Immature natural killer cell (primary cell): ENCODE measurements around the gene FMO1. TPM values are rescaled to one million over a fixed set of nuclear protein-coding genes. Genes with fewer than 3 reads are reported as not detected.

Experiments used
- DNase-seq, 3 donors: peaks; one replicate each; pipeline ENCODE4 v3.0.0; 2022; ENCODE audit warnings: mixed read lengths in 1 of 3
- H3K27ac Mint-ChIP-seq, 6 donors: one replicate each; pipeline ENCODE4 v1.8.0; 2020; ENCODE audit warnings: mixed read lengths in 6 of 6, mild to moderate bottlenecking in 5 of 6, inconsistent platforms in 4 of 6, moderate library complexity in 3 of 6
- H3K27me3 Mint-ChIP-seq, 3 donors: one replicate each; pipeline ENCODE4 v1.8.0; 2020 to 2021; ENCODE audit warnings: low read depth in 3 of 3, mild to moderate bottlenecking in 3 of 3, mixed read lengths in 3 of 3, moderate library complexity in 3 of 3, inconsistent platforms in 1 of 3
- H3K36me3 Mint-ChIP-seq, 3 donors: one replicate each; pipeline ENCODE4 v1.8.0; 2020; ENCODE audit warnings: mixed read lengths in 3 of 3, inconsistent platforms in 2 of 3, mild to moderate bottlenecking in 2 of 3
- H3K4me1 Mint-ChIP-seq, 2 donors: one replicate each; pipeline ENCODE4 v1.8.0; 2020; ENCODE audit warnings: inconsistent platforms in 2 of 2, mild to moderate bottlenecking in 2 of 2, mixed read lengths in 2 of 2, moderate library complexity in 1 of 2
- H3K4me3 Mint-ChIP-seq, 5 donors: one replicate each; pipeline ENCODE4 v1.8.0; 2020; ENCODE audit warnings: mild to moderate bottlenecking in 5 of 5, mixed read lengths in 5 of 5, inconsistent platforms in 3 of 5, moderate library complexity in 3 of 5
- H3K9me3 Mint-ChIP-seq, 6 donors: one replicate each; pipeline ENCODE4 v1.8.0; 2020; ENCODE audit warnings: mild to moderate bottlenecking in 6 of 6, mixed read lengths in 6 of 6, inconsistent platforms in 4 of 6, moderate library complexity in 3 of 6
- polyA plus RNA-seq, 3 donors: library from polyadenylated mRNA; unstranded; fragments of 300-500 nt; fragmentation: Illumina TruSeq; gene quantifications; one replicate each; pipeline ENCODE4 v1.2.3, GENCODE V29; 2021

Gene FMO1
- not detected for polyA plus RNA-seq

DNA sequence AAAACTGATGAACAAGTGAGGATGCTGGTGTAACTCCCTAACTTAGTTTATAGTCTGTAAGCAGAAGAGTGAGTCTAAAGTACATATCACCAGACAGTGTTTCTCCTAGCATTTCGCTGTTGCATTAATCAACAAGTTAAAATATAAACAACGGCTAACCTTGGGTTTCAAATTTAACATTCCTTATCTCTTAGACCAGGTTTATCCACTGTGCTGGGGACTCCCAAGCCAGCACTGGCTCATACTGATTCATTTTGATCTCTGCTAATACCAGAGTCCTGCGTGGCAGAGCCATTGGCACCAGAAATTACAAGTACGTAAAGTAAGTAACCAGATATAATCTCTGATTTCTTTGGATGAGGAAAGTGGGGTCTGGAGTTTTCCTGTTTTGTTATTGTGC lies at the start of gene FMO1:
TSS of gene FMO1 (plus strand) at position 193 of the 400 bp plus-strand sequence. CDS start 9,594 bp downstream, outside the sequence.
- H3K27ac Mint-ChIP-seq = no peak within 1 kb of the TSS
- H3K4me3 Mint-ChIP-seq = no peak within 1 kb of the TSS
- H3K4me1 Mint-ChIP-seq = peaks cover 7 to 12% of the 10 kb centered on the region in 2 donors
- DNase-seq = no peak
- no peaks in the 10 kb centered on the region for H3K36me3 Mint-ChIP-seq
- H3K27me3 Mint-ChIP-seq = peaks cover 7 to 27% (median 12%) of the 10 kb centered on the region in 3 donors
- H3K9me3 Mint-ChIP-seq = no peaks in the 10 kb centered on the region

DNA sequence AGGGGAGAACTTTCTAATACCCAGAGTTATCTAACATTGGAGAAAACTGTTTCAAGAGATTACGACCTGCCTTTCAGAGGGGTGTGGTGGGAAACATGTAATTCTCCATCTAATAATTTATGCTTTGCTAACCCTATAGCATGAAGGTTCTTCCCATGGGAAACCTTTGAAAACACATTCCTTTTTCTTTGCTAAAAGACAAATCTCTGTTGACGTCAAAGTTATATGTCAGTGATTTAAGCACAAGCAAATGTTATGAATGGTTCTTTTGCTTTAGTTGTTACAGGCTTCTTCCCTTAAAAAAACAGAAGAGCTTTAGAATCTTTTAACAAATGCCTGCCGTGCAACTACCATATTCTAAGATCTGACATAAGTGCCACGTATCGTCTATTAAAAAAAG lies 44.0 kb upstream of the FMO1 start:
- no peaks in the 10 kb centered on the region for H3K9me3 Mint-ChIP-seq
- no peaks in the 10 kb centered on the region for H3K4me1 Mint-ChIP-seq
- H3K36me3 Mint-ChIP-seq = no peaks in the 10 kb centered on the region
- H3K4me3 Mint-ChIP-seq = no peak overlapping the region
- DNase-seq = no peak
- H3K27me3 Mint-ChIP-seq = peaks cover 0 to 6% (median 1%) of the 10 kb centered on the region in 3 donors
- no peak overlapping the region for H3K27ac Mint-ChIP-seq

GRCh38 chr1:171206204-171206977 lies 41.9 kb upstream of the FMO1 start:
- H3K27me3 Mint-ChIP-seq = peaks cover 0 to 6% (median 1%) of the 10 kb centered on the region in 3 donors
- no peaks in the 10 kb centered on the region for H3K36me3 Mint-ChIP-seq
- no peak overlapping the region for H3K4me3 Mint-ChIP-seq
- no peaks in the 10 kb centered on the region for H3K4me1 Mint-ChIP-seq
- H3K9me3 Mint-ChIP-seq = no peaks in the 10 kb centered on the region
- no peak for DNase-seq
- no peak overlapping the region for H3K27ac Mint-ChIP-seq

DNA sequence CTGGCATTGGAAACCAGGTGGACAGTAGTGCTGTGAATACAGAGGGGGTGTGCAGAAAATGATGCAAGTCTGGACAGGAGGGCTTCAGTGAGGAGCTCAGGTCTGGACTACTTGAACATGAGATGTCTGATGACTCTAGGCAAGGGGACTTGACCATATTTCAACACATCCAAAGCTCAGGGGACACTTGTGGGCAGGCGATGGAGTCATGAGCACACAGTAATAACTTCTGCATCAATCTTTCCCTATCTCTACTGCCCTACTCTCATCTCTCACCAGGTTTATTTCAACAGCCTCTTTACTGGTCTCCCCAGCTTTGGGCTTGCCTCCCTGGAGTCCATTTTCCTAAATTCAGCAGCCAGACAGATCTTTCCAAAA lies 41.3 kb upstream of the FMO1 start:
- Mint-ChIP-seq H3K4me1 (no peaks in the 10 kb centered on the region), H3K36me3 (no peaks in the 10 kb centered on the region), H3K27ac (no peak overlapping the region), H3K4me3 (no peak overlapping the region), H3K27me3 (peaks cover 0 to 3% (median 1%) of the 10 kb centered on the region in 3 donors), H3K9me3 (no peaks in the 10 kb centered on the region)
- no peak for DNase-seq

DNA sequence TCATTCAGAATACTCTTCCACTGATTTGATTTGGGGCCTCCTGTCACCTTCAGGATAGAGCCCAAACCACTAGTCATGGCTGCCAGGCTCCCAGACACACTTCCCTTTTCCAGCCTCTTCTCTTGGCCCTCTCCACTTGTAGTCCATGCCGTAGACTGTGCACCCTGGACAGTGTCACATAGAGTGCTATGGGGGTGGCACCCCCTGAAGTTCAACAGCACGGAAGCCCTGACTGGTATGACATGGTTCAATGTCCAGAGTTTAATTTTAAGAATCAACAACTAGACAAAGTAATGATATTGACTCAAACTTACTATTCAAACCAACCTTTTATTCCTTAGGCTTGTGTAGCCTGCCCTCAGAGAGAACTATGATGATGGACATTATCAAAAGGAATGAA lies 40.9 kb upstream of the FMO1 start:
- Mint-ChIP-seq H3K27ac (no peak overlapping the region), H3K4me1 (no peaks in the 10 kb centered on the region), H3K36me3 (no peaks in the 10 kb centered on the region), H3K27me3 (peaks cover 0 to 2% (median 1%) of the 10 kb centered on the region in 3 donors), H3K4me3 (no peak overlapping the region), H3K9me3 (no peaks in the 10 kb centered on the region)
- no peak for DNase-seq

DNA sequence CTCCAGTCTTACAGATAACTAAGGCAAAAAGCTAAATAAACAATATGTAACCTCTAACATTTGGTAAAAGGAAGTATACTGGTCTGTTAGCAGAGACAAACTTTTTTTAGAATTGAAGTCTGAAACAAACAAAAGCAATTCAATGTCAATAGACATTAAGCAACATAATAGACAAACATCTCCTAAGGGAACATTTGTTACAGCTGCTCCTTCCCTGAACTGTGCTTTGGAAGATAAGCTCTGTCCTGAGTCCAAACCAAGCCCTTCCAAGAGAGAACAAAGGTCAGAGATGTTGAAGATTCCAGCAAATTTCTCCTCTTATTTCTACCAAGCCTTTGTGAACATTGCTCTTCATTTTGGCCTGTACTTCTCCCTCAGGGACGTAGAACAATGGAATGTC lies 37.9 kb upstream of the FMO1 start:
- H3K4me3 Mint-ChIP-seq = no peak overlapping the region
- no peaks in the 10 kb centered on the region for H3K36me3 Mint-ChIP-seq
- no peaks in the 10 kb centered on the region for H3K9me3 Mint-ChIP-seq
- no peaks in the 10 kb centered on the region for H3K4me1 Mint-ChIP-seq
- DNase-seq = no peak
- peaks cover 0 to 1% (median 1%) of the 10 kb centered on the region in 3 donors for H3K27me3 Mint-ChIP-seq
- no peak overlapping the region for H3K27ac Mint-ChIP-seq

- H3K4me1 Mint-ChIP-seq = no peaks in the 10 kb centered on the region
Measured at GRCh38 chr1:171212607-171213351, 35.5 kb upstream of the FMO1 start.

GRCh38 chr1:171213559-171214454 lies 34.5 kb upstream of the FMO1 start:
- H3K36me3 Mint-ChIP-seq = no peaks in the 10 kb centered on the region
- no peak overlapping the region for H3K4me3 Mint-ChIP-seq

More at GRCh38 chr1:171212607-171213351, 35.5 kb upstream of the FMO1 start:
- no peak overlapping the region for H3K27ac Mint-ChIP-seq
- no peaks in the 10 kb centered on the region for H3K9me3 Mint-ChIP-seq
- peaks cover 0 to 1% (median 0%) of the 10 kb centered on the region in 3 donors for H3K27me3 Mint-ChIP-seq
- H3K4me3 Mint-ChIP-seq = no peak overlapping the region
- no peak for DNase-seq
- H3K36me3 Mint-ChIP-seq = no peaks in the 10 kb centered on the region

GRCh38 chr1:171217658-171218443 lies 30.4 kb upstream of the FMO1 start:
- no peak for DNase-seq
- Mint-ChIP-seq H3K4me1 (no peaks in the 10 kb centered on the region), H3K27me3 (peaks cover 0 to 7% (median 1%) of the 10 kb centered on the region in 3 donors), H3K36me3 (no peaks in the 10 kb centered on the region), H3K27ac (no peak overlapping the region), H3K4me3 (no peak overlapping the region), H3K9me3 (no peaks in the 10 kb centered on the region)

More at GRCh38 chr1:171213559-171214454, 34.5 kb upstream of the FMO1 start:
- Mint-ChIP-seq H3K27ac (no peak overlapping the region), H3K4me1 (no peaks in the 10 kb centered on the region), H3K9me3 (no peaks in the 10 kb centered on the region), H3K27me3 (peaks cover 0 to 2% (median 0%) of the 10 kb centered on the region in 3 donors)
- no peak for DNase-seq

DNA sequence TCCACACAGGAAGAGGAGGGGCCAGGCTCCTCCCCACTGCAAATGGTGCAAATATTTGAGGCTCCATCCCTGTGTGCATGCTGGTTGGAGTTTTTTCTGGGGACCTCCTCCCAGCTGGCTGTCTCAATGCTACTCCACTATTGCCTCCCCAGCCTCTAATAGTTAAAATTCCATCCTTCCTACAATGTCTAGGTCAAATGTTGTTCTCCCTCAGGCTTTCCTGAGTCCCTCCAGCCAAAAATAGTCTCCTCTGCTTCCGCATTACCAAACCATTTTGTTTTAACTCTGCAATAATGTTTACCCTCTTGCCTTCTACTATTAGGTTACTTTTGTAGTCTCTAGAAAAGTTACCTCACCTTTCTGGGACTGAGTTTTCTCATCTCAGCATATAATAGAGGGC lies 29.6 kb upstream of the FMO1 start:
- no peaks in the 10 kb centered on the region for H3K36me3 Mint-ChIP-seq
- no peak for DNase-seq
- H3K4me3 Mint-ChIP-seq = no peak overlapping the region
- no peaks in the 10 kb centered on the region for H3K9me3 Mint-ChIP-seq
- peaks cover 0 to 7% (median 1%) of the 10 kb centered on the region in 3 donors for H3K27me3 Mint-ChIP-seq
- no peak overlapping the region for H3K27ac Mint-ChIP-seq
- no peaks in the 10 kb centered on the region for H3K4me1 Mint-ChIP-seq

- DNase-seq = no peak
- Mint-ChIP-seq H3K4me3 (no peak overlapping the region), H3K9me3 (no peaks in the 10 kb centered on the region), H3K27me3 (peaks cover 0 to 7% (median 1%) of the 10 kb centered on the region in 3 donors), H3K4me1 (no peaks in the 10 kb centered on the region), H3K36me3 (no peaks in the 10 kb centered on the region), H3K27ac (no peak overlapping the region)
Measured at GRCh38 chr1:171219346-171220080, 28.8 kb upstream of the FMO1 start.

DNA sequence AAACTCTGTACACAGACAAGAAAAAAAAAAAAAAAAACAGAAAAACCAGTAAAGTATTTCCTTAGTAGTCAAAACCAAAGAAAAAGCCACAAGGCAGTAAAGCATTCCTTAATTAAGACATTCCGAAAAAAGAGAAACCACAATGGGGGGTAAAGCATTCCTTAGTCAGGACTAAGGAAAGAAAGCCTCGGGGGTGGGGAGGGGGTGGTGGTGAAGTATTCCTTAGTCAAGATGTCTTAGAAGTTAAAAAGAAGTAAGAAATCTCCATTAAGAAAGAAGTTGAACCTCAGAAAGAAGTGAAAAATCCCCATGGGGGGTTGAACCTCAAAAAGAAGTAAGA lies 28.2 kb upstream of the FMO1 start:
- H3K36me3 Mint-ChIP-seq = no peaks in the 10 kb centered on the region
- H3K27ac Mint-ChIP-seq = no peak overlapping the region
- H3K9me3 Mint-ChIP-seq = no peaks in the 10 kb centered on the region
- H3K4me3 Mint-ChIP-seq = no peak overlapping the region
- no peak for DNase-seq
- no peaks in the 10 kb centered on the region for H3K4me1 Mint-ChIP-seq
- peaks cover 0 to 7% (median 1%) of the 10 kb centered on the region in 3 donors for H3K27me3 Mint-ChIP-seq
